Measurements from ENCODE around the gene SRGAP1.

- TF ChIP-seq, protein P1, sequence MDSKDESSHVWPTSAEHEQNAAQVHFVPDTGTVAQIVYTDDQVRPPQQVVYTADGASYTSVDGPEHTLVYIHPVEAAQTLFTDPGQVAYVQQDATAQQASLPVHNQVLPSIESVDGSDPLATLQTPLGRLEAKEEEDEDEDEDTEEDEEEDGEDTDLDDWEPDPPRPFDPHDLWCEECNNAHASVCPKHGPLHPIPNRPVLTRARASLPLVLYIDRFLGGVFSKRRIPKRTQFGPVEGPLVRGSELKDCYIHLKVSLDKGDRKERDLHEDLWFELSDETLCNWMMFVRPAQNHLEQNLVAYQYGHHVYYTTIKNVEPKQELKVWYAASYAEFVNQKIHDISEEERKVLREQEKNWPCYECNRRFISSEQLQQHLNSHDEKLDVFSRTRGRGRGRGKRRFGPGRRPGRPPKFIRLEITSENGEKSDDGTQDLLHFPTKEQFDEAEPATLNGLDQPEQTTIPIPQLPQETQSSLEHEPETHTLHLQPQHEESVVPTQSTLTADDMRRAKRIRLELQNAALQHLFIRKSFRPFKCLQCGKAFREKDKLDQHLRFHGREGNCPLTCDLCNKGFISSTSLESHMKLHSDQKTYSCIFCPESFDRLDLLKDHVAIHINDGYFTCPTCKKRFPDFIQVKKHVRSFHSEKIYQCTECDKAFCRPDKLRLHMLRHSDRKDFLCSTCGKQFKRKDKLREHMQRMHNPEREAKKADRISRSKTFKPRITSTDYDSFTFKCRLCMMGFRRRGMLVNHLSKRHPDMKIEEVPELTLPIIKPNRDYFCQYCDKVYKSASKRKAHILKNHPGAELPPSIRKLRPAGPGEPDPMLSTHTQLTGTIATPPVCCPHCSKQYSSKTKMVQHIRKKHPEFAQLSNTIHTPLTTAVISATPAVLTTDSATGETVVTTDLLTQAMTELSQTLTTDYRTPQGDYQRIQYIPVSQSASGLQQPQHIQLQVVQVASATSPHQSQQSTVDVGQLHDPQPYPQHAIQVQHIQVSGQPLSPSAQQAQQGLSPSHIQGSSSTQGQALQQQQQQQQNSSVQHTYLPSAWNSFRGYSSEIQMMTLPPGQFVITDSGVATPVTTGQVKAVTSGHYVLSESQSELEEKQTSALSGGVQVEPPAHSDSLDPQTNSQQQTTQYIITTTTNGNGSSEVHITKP (tag by site-specific recombination; IDR thresholded peaks at IDR 0.05) = no peak
- TF ChIP-seq REPIN1 (tag by site-specific recombination; IDR thresholded peaks at IDR 0.05; ENCODE audit: low read depth) = no peak
- TF ChIP-seq CTCF (tag by site-specific recombination; IDR thresholded peaks at IDR 0.05) = no peak
- no peak for TF ChIP-seq ZBTB10 (tag by site-specific recombination; IDR thresholded peaks at IDR 0.05)
Measured at GRCh38 chr12:63912651-63913050, 68.2 kb downstream of the SRGAP1 start.
